Pulmonary artery endothelial cell (primary cell): ENCODE measurements around the gene MYMK. TPM values are rescaled to one million over a fixed set of nuclear protein-coding genes. Genes with fewer than 3 reads are reported as not detected.
A peak's percentile ranks its signal among the peaks of the same experiment; 100 is the strongest.

Experiments
- DNase-seq: peaks from one replicate; pipeline ENCODE4 v3.0.0-alpha.2; 2011; ENCODE audit warnings: low read depth, low spot score
- total RNA-seq: library from RNA; depleted of rRNA; stranded (reverse); fragments of >200 nt; gene quantifications from 2 replicates; pipeline ENCODE4 v1.2.3, GENCODE V29; 2014

Gene MYMK
- total RNA-seq, 1 donor from 2014 or later: not detected

GRCh38 chr9:133485531-133486260, 39.1 kb downstream of the MYMK start:
- DNase-seq: no peak

GRCh38 chr9:133484671-133485437, 39.9 kb downstream of the MYMK start:
- DNase-seq: no peak

GRCh38 chr9:133483611-133484010, 41.1 kb downstream of the MYMK start:
- no peak for DNase-seq

GRCh38 chr9:133478851-133479711, 45.7 kb downstream of the MYMK start, which contains the start of gene SLC2A6:
TSS of gene SLC2A6 (minus strand) at chr9:133479099. CDS start at chr9:133479059, 40 bp downstream.
- DNase-seq: peak; percentile 51

- DNase-seq: peak; percentile 39
Measured at GRCh38 chr9:133477992-133478850, 46.5 kb downstream of the MYMK start.

- DNase-seq: no peak
Measured at GRCh38 chr9:133477461-133477860, 47.3 kb downstream of the MYMK start.

GRCh38 chr9:133476941-133477340, 47.8 kb downstream of the MYMK start:
- no peak for DNase-seq

GRCh38 chr9:133476036-133476931, 48.5 kb downstream of the MYMK start:
- DNase-seq: no peak

- DNase-seq: no peak
Measured at GRCh38 chr9:133475292-133476012, 49.3 kb downstream of the MYMK start.

GRCh38 chr9:133474853-133475252, 49.9 kb downstream of the MYMK start:
- no peak for DNase-seq

GRCh38 chr9:133474215-133474614, 50.5 kb downstream of the MYMK start:
- DNase-seq: no peak

GRCh38 chr9:133473743-133474142, 51.0 kb downstream of the MYMK start:
- no peak for DNase-seq

- DNase-seq: no peak
Measured at GRCh38 chr9:133472753-133473378, 51.9 kb downstream of the MYMK start.

GRCh38 chr9:133472277-133472645, 52.5 kb downstream of the MYMK start:
- DNase-seq: no peak

GRCh38 chr9:133471551-133472276, 53.0 kb downstream of the MYMK start:
- DNase-seq: no peak

- DNase-seq: no peak
Measured at GRCh38 chr9:133470988-133471387, 53.8 kb downstream of the MYMK start.

- no peak for DNase-seq
Measured at GRCh38 chr9:133470427-133470924, 54.3 kb downstream of the MYMK start.
